H1 (cell line): ENCODE results near the gene ZNF521. TPM values are rescaled to one million over a fixed set of nuclear protein-coding genes. Genes with fewer than 3 reads are reported as not detected.

Experiments used
- YY1 ChIP-seq: IDR thresholded peaks from 2 replicates; pipeline ENCODE4 v1.6.1; 2011; ENCODE audit warnings: low read depth, mild to moderate bottlenecking, low read length
- polyA plus RNA-seq, 7 experiments: library from polyadenylated mRNA; depleted of rRNA in 3 of 7; stranded (reverse) in 5 of 7; unstranded in 2 of 7; fragments of >200 nt in 5 of 7; fragments of 200-250 nt in 2 of 7; gene quantifications; 1 replicate in 5 of 7; 2 replicates in 1 of 7; 4 replicates in 1 of 7; pipeline versions ENCODE4 v1.2.1 to v1.2.3, GENCODE V29; 2011 to 2013; ENCODE audit warnings: missing spikeins in 2 of 7, mixed read lengths in 2 of 7
- total RNA-seq: library from RNA; stranded (reverse); fragmentation: NEBNext Ultra II Directional; extraction: Animal tissue kit (Norgen Biotek cat#: 25700); gene quantifications from 2 replicates; pipeline ENCODE4 v1.2.1, GENCODE V29; 2021
- TF ChIP-seq, protein P1 (sequence below): fragments of 300-600 bp; sonication (generic); IDR thresholded peaks from 2 replicates; pipeline ENCODE4 v1.7.1; 2012; ENCODE audit warnings: low read length, moderate library complexity, mild to moderate bottlenecking, inconsistent platforms; ENCODE audit not compliant: insufficient replicate concordance

ZNF521 gene
- total and polyA plus RNA-seq, 2 of the 8 experiments (the other 6 are each of a cell fraction or from before 2014, with no cell fraction given) = 9.5 to 15.8 TPM

GRCh38 chr18:25132786-25133496, 219.0 kb downstream of the ZNF521 start (continued):
- TF ChIP-seq, protein P1, sequence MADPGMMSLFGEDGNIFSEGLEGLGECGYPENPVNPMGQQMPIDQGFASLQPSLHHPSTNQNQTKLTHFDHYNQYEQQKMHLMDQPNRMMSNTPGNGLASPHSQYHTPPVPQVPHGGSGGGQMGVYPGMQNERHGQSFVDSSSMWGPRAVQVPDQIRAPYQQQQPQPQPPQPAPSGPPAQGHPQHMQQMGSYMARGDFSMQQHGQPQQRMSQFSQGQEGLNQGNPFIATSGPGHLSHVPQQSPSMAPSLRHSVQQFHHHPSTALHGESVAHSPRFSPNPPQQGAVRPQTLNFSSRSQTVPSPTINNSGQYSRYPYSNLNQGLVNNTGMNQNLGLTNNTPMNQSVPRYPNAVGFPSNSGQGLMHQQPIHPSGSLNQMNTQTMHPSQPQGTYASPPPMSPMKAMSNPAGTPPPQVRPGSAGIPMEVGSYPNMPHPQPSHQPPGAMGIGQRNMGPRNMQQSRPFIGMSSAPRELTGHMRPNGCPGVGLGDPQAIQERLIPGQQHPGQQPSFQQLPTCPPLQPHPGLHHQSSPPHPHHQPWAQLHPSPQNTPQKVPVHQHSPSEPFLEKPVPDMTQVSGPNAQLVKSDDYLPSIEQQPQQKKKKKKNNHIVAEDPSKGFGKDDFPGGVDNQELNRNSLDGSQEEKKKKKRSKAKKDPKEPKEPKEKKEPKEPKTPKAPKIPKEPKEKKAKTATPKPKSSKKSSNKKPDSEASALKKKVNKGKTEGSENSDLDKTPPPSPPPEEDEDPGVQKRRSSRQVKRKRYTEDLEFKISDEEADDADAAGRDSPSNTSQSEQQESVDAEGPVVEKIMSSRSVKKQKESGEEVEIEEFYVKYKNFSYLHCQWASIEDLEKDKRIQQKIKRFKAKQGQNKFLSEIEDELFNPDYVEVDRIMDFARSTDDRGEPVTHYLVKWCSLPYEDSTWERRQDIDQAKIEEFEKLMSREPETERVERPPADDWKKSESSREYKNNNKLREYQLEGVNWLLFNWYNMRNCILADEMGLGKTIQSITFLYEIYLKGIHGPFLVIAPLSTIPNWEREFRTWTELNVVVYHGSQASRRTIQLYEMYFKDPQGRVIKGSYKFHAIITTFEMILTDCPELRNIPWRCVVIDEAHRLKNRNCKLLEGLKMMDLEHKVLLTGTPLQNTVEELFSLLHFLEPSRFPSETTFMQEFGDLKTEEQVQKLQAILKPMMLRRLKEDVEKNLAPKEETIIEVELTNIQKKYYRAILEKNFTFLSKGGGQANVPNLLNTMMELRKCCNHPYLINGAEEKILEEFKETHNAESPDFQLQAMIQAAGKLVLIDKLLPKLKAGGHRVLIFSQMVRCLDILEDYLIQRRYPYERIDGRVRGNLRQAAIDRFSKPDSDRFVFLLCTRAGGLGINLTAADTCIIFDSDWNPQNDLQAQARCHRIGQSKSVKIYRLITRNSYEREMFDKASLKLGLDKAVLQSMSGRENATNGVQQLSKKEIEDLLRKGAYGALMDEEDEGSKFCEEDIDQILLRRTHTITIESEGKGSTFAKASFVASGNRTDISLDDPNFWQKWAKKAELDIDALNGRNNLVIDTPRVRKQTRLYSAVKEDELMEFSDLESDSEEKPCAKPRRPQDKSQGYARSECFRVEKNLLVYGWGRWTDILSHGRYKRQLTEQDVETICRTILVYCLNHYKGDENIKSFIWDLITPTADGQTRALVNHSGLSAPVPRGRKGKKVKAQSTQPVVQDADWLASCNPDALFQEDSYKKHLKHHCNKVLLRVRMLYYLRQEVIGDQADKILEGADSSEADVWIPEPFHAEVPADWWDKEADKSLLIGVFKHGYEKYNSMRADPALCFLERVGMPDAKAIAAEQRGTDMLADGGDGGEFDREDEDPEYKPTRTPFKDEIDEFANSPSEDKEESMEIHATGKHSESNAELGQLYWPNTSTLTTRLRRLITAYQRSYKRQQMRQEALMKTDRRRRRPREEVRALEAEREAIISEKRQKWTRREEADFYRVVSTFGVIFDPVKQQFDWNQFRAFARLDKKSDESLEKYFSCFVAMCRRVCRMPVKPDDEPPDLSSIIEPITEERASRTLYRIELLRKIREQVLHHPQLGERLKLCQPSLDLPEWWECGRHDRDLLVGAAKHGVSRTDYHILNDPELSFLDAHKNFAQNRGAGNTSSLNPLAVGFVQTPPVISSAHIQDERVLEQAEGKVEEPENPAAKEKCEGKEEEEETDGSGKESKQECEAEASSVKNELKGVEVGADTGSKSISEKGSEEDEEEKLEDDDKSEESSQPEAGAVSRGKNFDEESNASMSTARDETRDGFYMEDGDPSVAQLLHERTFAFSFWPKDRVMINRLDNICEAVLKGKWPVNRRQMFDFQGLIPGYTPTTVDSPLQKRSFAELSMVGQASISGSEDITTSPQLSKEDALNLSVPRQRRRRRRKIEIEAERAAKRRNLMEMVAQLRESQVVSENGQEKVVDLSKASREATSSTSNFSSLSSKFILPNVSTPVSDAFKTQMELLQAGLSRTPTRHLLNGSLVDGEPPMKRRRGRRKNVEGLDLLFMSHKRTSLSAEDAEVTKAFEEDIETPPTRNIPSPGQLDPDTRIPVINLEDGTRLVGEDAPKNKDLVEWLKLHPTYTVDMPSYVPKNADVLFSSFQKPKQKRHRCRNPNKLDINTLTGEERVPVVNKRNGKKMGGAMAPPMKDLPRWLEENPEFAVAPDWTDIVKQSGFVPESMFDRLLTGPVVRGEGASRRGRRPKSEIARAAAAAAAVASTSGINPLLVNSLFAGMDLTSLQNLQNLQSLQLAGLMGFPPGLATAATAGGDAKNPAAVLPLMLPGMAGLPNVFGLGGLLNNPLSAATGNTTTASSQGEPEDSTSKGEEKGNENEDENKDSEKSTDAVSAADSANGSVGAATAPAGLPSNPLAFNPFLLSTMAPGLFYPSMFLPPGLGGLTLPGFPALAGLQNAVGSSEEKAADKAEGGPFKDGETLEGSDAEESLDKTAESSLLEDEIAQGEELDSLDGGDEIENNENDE = no peak
- TF ChIP-seq YY1 = no peak
